HG03571 (cell line): ENCODE measurements around the gene TRIM63.

ENCODE experiments used
- ATAC-seq: cut with Tn5 transposase; IDR thresholded peaks from one replicate; pipeline ENCODE4 v1.9.1; 2021; ENCODE audit not compliant: unreplicated experiment

Gene TRIM63

DNA sequence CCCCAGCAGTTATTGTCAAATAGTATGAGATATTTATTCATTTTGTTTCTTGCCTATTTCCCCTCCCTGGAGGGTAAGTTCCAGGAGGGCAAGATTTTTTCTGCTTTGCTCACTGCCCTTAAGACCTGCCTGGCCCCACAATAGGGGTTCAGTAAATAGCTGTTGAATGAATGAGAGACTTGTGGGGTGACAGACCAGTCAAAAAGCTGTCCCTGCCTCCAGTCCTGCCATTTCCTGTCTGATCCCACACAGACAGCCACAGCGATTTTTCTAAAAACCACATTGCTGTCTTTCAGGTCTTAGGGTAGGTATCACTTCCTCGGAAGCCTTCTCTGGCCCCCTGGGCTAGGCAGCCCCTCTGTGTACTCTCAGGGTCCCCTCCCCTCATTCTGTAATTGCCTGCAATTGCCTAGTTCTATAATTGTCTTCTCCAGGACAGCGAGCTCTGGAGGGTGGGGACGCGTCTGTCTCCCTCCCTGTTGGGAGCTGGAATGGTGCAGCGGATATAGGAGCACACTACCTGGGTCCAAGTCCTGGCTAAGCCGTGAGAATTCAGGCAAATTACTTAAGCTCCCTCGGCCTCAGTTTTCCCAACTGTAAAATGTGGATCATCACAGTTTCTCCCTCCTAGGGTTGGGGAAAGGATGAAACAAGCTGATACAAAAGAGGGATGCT, 47.7 kb downstream of the TRIM63 start:
- no peak for ATAC-seq

DNA sequence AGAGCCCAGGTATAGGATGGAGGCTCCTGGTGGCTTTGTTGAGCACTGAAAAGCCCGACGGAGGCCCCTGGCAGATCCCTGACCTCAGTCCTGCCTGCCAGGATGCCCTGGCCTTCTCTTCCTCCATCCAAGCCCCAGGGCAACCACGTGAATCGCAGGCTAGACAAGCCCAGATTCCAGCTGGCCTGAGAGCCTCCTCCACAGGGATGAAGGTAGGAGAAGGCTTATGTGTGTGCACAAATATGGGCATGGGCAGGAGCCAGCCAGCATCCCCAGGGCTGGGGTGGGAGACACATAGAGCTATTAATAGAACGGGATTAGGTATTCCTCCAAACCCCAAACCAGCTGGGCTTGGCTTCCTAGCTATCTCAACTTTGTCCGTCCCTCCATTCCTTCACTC, 49.8 kb downstream of the TRIM63 start:
- ATAC-seq = no peak

- no peak for ATAC-seq
Observed at GRCh38 chr1:26016953-26017545, 50.4 kb downstream of the TRIM63 start.

GRCh38 chr1:26016258-26016952, 51.0 kb downstream of the TRIM63 start:
- no peak for ATAC-seq

DNA sequence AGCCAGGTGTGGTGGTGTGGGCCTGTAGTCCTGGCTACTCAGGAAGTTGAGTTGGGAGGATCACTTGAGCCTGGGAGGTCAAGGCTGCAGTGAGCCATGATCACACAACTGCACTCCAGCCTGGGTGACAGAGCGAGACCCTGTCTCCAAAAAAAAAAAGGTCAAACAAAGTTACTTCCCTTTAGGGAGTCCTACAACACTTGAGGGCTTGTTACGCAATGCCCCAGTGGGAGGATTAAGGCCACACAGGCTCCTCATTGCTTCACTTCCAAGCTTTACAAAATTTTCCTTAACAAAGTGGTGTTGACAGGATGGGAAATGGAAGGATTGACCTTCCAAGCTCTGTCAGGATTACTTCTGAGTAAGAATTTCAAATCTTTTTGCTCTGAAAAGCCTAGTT, 52.1 kb downstream of the TRIM63 start:
- no peak for ATAC-seq

DNA sequence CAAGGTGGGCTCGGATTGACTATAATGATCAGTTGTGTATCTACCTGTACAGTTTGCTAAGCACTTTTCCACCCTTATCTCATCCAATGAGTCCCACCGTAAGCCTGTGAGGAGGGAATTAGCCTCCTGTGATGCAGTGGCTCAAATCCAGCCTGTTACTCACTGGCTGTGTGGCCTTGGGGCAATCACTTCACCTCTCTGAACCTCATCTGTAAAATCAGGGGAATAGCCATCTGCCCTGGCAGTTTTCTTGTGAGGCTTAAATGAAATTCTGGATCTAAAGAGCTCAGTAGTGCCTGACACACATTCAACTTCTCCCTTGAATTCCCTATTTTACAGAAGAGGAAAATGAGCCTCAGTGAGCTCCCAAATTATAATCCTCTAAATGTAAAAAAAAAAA, 53.3 kb downstream of the TRIM63 start:
- no peak for ATAC-seq

DNA sequence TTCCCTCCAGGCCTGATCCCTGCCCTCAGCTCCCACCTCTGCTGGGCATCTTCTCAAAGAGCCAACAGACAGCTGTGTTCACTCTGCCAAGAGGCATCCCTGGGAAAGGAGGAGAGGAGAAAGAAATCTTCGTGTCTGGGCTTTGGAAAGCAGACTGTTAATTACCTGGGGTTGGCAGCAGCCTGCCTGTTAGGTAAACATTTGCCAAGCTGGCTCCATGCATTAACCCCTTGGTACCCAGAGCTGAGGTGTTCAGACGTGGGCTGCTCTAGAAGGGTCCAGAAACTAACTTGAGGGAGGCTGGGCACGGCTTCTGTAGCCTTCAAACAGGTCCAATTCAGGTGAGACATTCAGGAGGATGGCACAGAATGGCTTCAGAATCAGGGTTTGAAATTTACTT, 54.6 kb downstream of the TRIM63 start:
- ATAC-seq = no peak

GRCh38 chr1:26010825-26011224, 56.6 kb downstream of the TRIM63 start:
- no peak for ATAC-seq

DNA sequence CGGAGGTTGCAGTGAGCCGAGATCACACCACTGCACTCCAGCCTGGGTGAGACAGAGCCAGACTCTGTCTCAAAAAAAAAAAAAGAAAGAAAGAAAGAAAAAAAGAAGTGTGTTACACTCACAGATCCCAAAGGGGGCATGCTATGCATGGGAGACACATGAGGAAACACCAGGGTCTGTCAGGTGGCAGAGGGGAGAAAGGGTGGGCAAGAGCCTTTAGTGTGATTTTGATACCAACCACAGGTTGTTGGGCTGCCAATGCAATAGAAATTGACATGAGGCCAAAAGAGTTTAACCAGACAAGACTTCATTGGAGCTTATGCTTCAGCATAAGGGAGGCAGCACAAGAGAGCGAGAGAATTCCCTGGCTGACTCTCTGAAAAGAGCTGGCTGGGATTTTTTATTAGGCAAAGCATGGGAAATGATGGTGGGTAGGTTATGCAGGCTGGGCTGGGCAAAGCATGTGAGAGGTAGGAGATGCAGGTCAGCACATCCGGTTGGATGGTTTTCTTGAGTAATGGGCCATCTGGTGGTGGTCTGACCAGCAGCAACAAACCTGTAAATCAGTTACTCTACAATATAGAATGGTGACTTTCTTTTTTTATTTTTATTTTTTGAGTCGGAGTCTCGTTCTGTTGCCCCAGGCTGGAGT, 57.5 kb downstream of the TRIM63 start:
- ATAC-seq = no peak

- no peak for ATAC-seq
Observed at GRCh38 chr1:26006710-26007109, 60.7 kb downstream of the TRIM63 start.

- ATAC-seq = no peak
Observed at GRCh38 chr1:26005434-26006105, 61.9 kb downstream of the TRIM63 start.

GRCh38 chr1:26003756-26004155, 63.7 kb downstream of the TRIM63 start:
- ATAC-seq = no peak

DNA sequence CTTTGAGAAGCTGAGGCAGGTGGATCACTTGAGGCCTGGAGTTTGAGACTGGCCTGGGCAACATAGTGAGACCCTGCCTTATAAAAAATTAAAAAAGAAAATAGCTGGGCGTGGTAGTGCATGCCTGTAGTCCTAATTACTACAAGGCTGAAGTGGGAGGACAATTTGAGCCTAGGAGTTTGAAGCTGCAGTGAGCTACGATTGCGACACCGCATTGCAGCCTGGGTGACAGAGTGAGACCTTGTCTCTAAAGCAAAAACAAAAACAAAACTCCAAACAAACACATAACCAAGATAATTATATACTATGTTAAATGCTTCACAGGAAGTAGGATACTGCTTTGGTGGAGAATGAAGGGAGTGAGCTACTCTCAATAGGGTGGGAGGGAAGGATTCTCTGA, 64.2 kb downstream of the TRIM63 start:
- no peak for ATAC-seq
